GM18907 (cell line): ENCODE results near the gene OR6M1.

ENCODE experiments used
- ATAC-seq: cut with Tn5 transposase; IDR thresholded peaks from one replicate; pipeline ENCODE4 v1.9.1; 2021; ENCODE audit warnings: mild to moderate bottlenecking, moderate library complexity; ENCODE audit not compliant: unreplicated experiment

The OR6M1 gene

DNA sequence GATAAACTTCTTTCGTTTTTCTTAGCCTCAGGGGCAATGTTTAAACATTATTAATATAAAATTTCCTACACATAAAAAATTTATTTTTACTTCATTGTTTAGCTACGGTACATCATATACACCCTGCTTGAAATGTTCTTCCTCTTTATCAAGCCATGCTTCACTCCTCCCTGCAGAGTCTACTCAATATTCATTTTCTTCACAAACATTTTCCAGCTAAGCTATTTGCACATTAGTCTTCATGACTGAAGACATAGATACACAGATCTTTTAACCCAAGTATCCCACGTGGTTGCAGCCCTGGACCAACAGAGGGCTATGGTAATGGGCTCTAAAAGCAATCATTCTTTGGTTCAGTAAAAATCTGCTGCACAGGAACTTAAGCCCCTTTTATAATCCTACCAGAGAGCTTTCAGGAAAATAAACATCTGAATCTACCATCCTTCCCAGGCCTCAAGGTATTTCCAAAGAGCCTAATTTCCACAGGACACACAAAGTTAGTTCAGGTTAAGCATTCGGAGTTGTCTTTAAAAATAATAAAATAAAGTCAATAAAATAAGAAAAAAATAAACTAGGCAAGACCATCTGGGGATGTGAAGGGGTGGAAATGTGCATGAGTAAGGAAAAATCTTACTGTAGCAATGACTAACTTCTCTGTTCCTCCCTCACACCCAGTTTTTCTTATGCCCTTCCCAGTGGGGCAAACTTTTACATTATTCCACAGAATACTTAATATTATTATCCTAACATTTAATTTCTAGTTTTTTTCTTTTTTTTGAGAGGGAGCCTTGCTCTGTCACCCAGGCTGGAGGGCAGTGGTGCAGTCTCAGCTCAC is 30.2 kb downstream of the OR6M1 start:
- ATAC-seq: no peak

DNA sequence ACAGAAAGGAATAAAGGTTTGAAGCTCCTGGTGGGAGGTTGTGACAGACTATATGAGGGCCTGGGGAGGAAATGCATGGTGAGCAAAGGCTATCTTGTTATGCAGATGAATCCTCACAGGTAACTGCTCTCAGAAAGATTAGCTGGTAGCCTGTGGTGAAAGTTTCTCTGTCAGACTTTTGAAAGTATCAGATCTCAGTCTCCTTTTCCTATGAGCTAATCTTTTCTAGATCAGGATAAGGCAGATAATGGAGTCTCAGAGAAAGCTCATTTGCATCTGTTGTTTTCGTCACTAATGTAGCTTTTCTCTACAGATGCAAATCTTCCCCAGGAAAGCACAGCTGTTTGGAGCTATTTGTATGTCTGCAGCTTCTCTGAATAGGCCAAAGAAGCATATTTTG is 30.9 kb downstream of the OR6M1 start:
- no peak for ATAC-seq

GRCh38 chr11:123773959-123774358 is 32.2 kb downstream of the OR6M1 start:
- no peak for ATAC-seq

- no peak for ATAC-seq
Measured at GRCh38 chr11:123773026-123773425, 33.1 kb downstream of the OR6M1 start.

- ATAC-seq: no peak
Measured at GRCh38 chr11:123771664-123772063, 34.5 kb downstream of the OR6M1 start.

- no peak for ATAC-seq
Measured at GRCh38 chr11:123770712-123771111, 35.4 kb downstream of the OR6M1 start.

GRCh38 chr11:123765601-123766000 is 40.5 kb downstream of the OR6M1 start:
- ATAC-seq: no peak

DNA sequence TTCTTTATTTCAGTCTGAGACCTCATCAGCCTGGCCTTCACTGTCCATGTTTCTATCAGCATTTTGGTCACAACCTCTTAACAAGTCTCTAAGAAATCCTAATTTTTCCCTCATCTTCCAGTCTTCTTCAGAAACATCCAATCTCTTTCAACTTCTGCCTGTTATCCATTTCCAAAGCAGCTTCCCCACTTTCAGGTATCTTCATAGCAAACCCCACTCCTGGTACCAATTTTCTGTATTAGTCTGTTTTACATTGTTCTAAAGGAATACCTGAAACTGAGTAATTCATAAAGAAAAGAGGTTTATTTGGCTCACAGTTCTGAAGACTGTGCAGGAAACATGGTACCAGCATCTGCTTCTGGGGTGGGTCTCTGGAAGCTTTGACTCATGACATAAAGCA is 43.7 kb downstream of the OR6M1 start:
- ATAC-seq: no peak

DNA sequence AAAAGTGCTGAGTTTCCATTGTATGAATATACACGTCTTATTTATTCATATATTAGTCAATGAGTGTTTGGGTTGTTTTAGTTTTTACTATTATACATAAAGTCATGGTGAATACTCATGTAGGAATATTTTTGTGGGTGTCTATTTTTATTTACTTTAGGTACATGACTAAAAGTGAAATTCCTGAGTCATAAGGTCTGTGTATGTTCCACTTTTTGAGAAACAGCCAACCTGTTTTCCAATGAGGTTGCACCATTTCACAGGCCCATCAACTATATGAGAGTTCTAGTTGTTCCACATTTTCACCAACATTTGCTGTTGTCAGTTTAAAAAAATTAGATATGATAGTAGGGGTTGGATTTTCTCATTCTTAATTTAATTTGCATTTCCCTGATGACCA is 45.3 kb downstream of the OR6M1 start:
- ATAC-seq: peak; percentile 54

DNA sequence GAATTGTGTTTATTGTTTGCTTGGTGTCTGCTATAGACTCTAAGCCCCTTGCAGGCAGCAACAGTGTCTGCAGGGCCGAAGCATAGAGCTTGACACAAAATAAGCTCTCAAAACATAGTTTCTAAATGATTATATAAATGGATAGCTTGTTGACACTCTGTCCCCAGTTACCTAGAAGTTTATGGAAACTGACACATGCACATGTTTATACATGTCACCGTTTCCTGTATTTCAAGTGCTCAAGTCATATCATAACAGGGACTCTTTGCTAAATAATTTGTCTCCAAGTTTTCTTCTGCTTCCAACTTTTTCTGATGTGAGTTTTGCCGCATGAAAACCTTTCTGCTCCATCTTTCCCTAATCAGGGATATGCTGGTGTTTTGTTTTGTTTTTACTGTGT is 48.2 kb downstream of the OR6M1 start:
- no peak for ATAC-seq

GRCh38 chr11:123755813-123756212 is 50.3 kb downstream of the OR6M1 start:
- no peak for ATAC-seq
